H9 (cell line): ENCODE results near the gene MED17. TPM values are rescaled to one million over a fixed set of nuclear protein-coding genes. Genes with fewer than 3 reads are reported as not detected.

Experiments
- DNase-seq: peaks from one replicate; pipeline ENCODE4 v3.0.0-alpha.2; 2017
- H2AFZ ChIP-seq: one replicate; pipeline ENCODE4 v1.6.1; 2013; ENCODE audit warnings: mild to moderate bottlenecking, low read length, control low read depth, moderate library complexity
- H2AK5ac ChIP-seq: 2 replicates; pipeline ENCODE4 v1.6.1; 2013; ENCODE audit warnings: low read length, control low read depth, mixed read lengths; ENCODE audit not compliant: insufficient read length
- H2BK120ac ChIP-seq: one replicate; pipeline ENCODE4 v1.6.1; 2013; ENCODE audit warnings: low read depth, mild to moderate bottlenecking, low read length, control low read depth, inconsistent platforms; ENCODE audit not compliant: poor library complexity, severe bottlenecking
- H2BK12ac ChIP-seq: 2 replicates; pipeline ENCODE4 v1.6.1; 2013; ENCODE audit warnings: low read length, control low read depth, mixed read lengths, low read depth; ENCODE audit not compliant: insufficient read length
- H2BK15ac ChIP-seq: 2 replicates; pipeline ENCODE4 v1.6.1; 2013; ENCODE audit warnings: low read depth, low read length, control low read depth
- H2BK20ac ChIP-seq: one replicate; pipeline ENCODE4 v1.6.1; 2013; ENCODE audit warnings: low read depth, mild to moderate bottlenecking, low read length, control low read depth, inconsistent platforms; ENCODE audit not compliant: poor library complexity, severe bottlenecking
- H2BK5ac ChIP-seq: 2 replicates; pipeline ENCODE4 v1.6.1; 2013; ENCODE audit warnings: low read length, control low read depth, mixed read lengths; ENCODE audit not compliant: insufficient read length
- H3K14ac ChIP-seq: 2 replicates; pipeline ENCODE4 v1.6.1; 2013; ENCODE audit warnings: low read length, control low read depth; ENCODE audit not compliant: insufficient read depth
- H3K18ac ChIP-seq: 2 replicates; pipeline ENCODE4 v1.6.1; 2013; ENCODE audit warnings: low read depth, mild to moderate bottlenecking, mixed read lengths, low read length, control low read depth; ENCODE audit not compliant: insufficient read length
- H3K23ac ChIP-seq: 2 replicates; pipeline ENCODE4 v1.6.1; 2013; ENCODE audit warnings: low read length, control low read depth, mixed read lengths, low read depth; ENCODE audit not compliant: insufficient read length
- H3K23me2 ChIP-seq: 2 replicates; pipeline ENCODE4 v1.6.1; 2013; ENCODE audit warnings: low read depth, mild to moderate bottlenecking, mixed read lengths, low read length, control low read depth; ENCODE audit not compliant: insufficient read length, poor library complexity, severe bottlenecking
- H3K27ac ChIP-seq: 2 replicates; pipeline ENCODE4 v1.5.1; 2013; ENCODE audit warnings: low read length, control low read depth, mixed read lengths, low read depth; ENCODE audit not compliant: insufficient read length
- H3K27me3 ChIP-seq: 2 replicates; pipeline ENCODE4 v1.6.1; 2013; ENCODE audit warnings: low read length, control low read depth, inconsistent platforms; ENCODE audit not compliant: insufficient read depth
- H3K4ac ChIP-seq: 2 replicates; pipeline ENCODE4 v1.6.1; 2013; ENCODE audit warnings: low read depth, mild to moderate bottlenecking, control low read depth, inconsistent platforms, low read length, moderate library complexity
- H3K4me1 ChIP-seq: 2 replicates; pipeline ENCODE4 v1.6.1; 2013; ENCODE audit warnings: low read length, control low read depth, inconsistent platforms; ENCODE audit not compliant: insufficient read depth
- H3K4me2 ChIP-seq: 2 replicates; pipeline ENCODE4 v1.6.1; 2013; ENCODE audit warnings: low read length, control low read depth, mixed read lengths; ENCODE audit not compliant: insufficient read length, insufficient read depth
- H3K56ac ChIP-seq: 2 replicates; pipeline ENCODE4 v1.6.1; 2013; ENCODE audit warnings: low read depth, mild to moderate bottlenecking, mixed read lengths, low read length, control low read depth; ENCODE audit not compliant: insufficient read length
- H3K79me1 ChIP-seq: 2 replicates; pipeline ENCODE4 v1.6.1; 2013; ENCODE audit warnings: low read depth, mild to moderate bottlenecking, moderate library complexity, low read length, control low read depth, inconsistent platforms; ENCODE audit not compliant: insufficient read depth, poor library complexity, severe bottlenecking
- H3K79me2 ChIP-seq: 2 replicates; pipeline ENCODE4 v1.6.1; 2013; ENCODE audit warnings: low read length, control low read depth, inconsistent platforms; ENCODE audit not compliant: insufficient read depth
- H3K9ac ChIP-seq: 2 replicates; pipeline ENCODE4 v1.6.1; 2013; ENCODE audit warnings: low read length, control low read depth, mixed read lengths; ENCODE audit not compliant: insufficient read length; ENCODE audit errors: extremely low read depth
- H3K9me3 ChIP-seq: one replicate; pipeline ENCODE4 v1.6.1; 2013; ENCODE audit warnings: low read depth, low read length, inconsistent platforms; ENCODE audit not compliant: control insufficient read depth
- H3T11ph ChIP-seq: one replicate; pipeline ENCODE4 v1.6.1; 2013; ENCODE audit warnings: mild to moderate bottlenecking, low read length, control low read depth, inconsistent platforms
- H4K20me1 ChIP-seq: one replicate; pipeline ENCODE4 v1.6.1; 2013; ENCODE audit not compliant: control insufficient read depth, insufficient read length, insufficient read depth
- H4K5ac ChIP-seq: 2 replicates; pipeline ENCODE4 v1.6.1; 2013; ENCODE audit warnings: low read depth, mild to moderate bottlenecking, mixed read lengths, low read length, control low read depth; ENCODE audit not compliant: insufficient read length
- H4K8ac ChIP-seq: replicated peaks from 2 replicates; pipeline ENCODE4 v1.6.1; 2013; ENCODE audit warnings: low read length, control low read depth, mixed read lengths, low read depth; ENCODE audit not compliant: insufficient read length
- H4K91ac ChIP-seq: 2 replicates; pipeline ENCODE4 v1.6.1; 2013; ENCODE audit warnings: low read depth, mild to moderate bottlenecking, moderate library complexity, mixed read lengths, low read length, control low read depth; ENCODE audit not compliant: insufficient read length
- H3K27ac Mint-ChIP-seq, 3 experiments: 2 replicates in 2 of 3; 3 replicates in 1 of 3; pipeline ENCODE4 v1.8.0; 2020 to 2021; ENCODE audit warnings: mixed read lengths in 3 of 3, mild to moderate bottlenecking in 1 of 3, moderate library complexity in 1 of 3
- H3K27me3 Mint-ChIP-seq: 2 replicates; pipeline ENCODE4 v1.8.0; 2021; ENCODE audit warnings: low read depth, mild to moderate bottlenecking, moderate library complexity, mixed read lengths
- H3K36me3 Mint-ChIP-seq, 3 experiments: 2 replicates in 2 of 3; 3 replicates in 1 of 3; pipeline ENCODE4 v1.8.0; 2020 to 2021; ENCODE audit warnings: low read depth in 3 of 3, mixed read lengths in 3 of 3; ENCODE audit not compliant: insufficient read depth in 1 of 3
- H3K4me1 Mint-ChIP-seq, 2 experiments: 2 replicates each; pipeline ENCODE4 v1.8.0; 2020; ENCODE audit warnings: mixed read lengths in 2 of 2
- H3K4me3 Mint-ChIP-seq, 2 experiments: 2 replicates in 1 of 2; 3 replicates in 1 of 2; pipeline ENCODE4 v1.8.0; 2020 to 2021; ENCODE audit warnings: mild to moderate bottlenecking in 2 of 2, mixed read lengths in 2 of 2, moderate library complexity in 1 of 2
- H3K9me3 Mint-ChIP-seq, 2 experiments: 2 replicates in 1 of 2; 3 replicates in 1 of 2; pipeline ENCODE4 v1.8.0; 2020; ENCODE audit warnings: mild to moderate bottlenecking in 2 of 2, mixed read lengths in 2 of 2, moderate library complexity in 1 of 2
- whole genome bisulfite sequencing: extraction: QIAGEN DNeasy Blood & Tissue Kit; methylation state at CpG from one replicate; pipeline ENCODE4 v1.1.7; 2013; ENCODE audit warnings: missing lambda C conversion rate, low lambda C conversion rate, mixed read lengths; ENCODE audit not compliant: insufficient read length; ENCODE audit errors: extremely low coverage; 5-methylcytosine and 5-hydroxymethylcytosine counted together
- total RNA-seq: library from RNA; stranded (reverse); gene quantifications from 2 replicates; pipeline ENCODE4 v1.2.1, GENCODE V29; 2021
- TF ChIP-seq, protein P1 (sequence below): fragments of 200-600 bp; sonication (generic); conservative IDR thresholded peaks from 3 replicates; pipeline ENCODE4 v1.8.0; 2021; ENCODE audit warnings: antibody characterized with exemption, mild to moderate bottlenecking

Gene MED17
- total RNA-seq, 1 experiment from 2014 or later, result 43.3 TPM

DNA sequence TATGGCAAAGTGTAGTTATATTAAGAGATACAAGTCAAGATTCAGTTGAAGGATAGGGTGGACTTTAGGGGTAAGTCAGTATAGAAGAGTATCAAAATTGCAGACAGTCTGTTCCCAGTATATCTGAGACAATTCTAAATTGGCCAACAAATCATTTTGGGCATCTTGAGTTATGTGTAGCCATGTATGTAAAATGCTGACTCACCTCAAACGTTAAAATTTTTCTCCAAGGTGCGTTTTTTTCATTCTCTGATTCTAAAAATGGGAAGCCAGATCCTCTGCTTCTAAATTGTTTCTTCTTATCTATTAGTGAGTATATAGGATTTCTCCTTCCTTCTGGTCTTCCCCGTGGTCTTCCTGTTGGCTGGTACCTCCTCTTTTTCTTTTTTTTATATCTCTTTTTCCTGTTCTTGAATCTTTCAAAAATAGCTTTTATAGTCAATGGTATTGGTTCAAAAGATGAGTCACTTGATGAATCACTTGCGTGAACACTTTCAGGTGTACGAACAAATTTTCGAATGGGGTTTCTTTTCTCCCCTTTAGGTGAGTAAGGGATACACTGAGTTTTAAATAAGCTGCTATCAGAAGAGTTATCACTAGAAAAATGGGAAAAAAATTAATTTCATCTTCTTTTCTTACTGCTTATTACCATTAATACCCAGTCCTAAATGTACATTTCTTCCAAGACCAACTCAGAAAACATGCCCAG, 46.0 kb upstream of the MED17 start:
- Histone ChIP-seq H2BK12ac (no peak overlapping the region), H3K18ac (no peak overlapping the region), H3K4ac (no peak overlapping the region), H3K4me2 (peak overlapping the region; percentile 95), H2BK20ac (no peak overlapping the region), H4K8ac (no peak overlapping the region), H2AFZ (no peak overlapping the region), H3K9me3 (no peaks in the 10 kb centered on the region), H3K9ac (peak overlapping the region; percentile 15), H3K27ac (no peak overlapping the region), H3K23me2 (peaks cover 11% of the 10 kb centered on the region), H3K79me1 (peaks cover 3% of the 10 kb centered on the region), H3K23ac (no peak overlapping the region), H4K5ac (no peak overlapping the region), H3K27me3 (no peaks in the 10 kb centered on the region), H2BK120ac (no peak overlapping the region), H3K4me1 (no peaks in the 10 kb centered on the region), H3K14ac (no peak overlapping the region), H4K20me1 (no peaks in the 10 kb centered on the region), H4K91ac (no peak overlapping the region), H2AK5ac (no peak overlapping the region), H3T11ph (no peak overlapping the region), H3K56ac (no peak overlapping the region), H2BK15ac (no peak overlapping the region), H2BK5ac (no peak overlapping the region), H3K79me2 (peaks cover 25% of the 10 kb centered on the region; the same call in 1 of the 2 replicates)
- no peaks in the 10 kb centered on the region; a peak in 1 of 5 replicates for H3K9me3 Mint-ChIP-seq
- WGBS, result no CpG with 5 or more reads among the region's 6 CpGs
- H3K36me3 Mint-ChIP-seq, result peaks cover 71 to 83% (median 81%) of the 10 kb centered on the region in 3 experiments
- peak overlapping the region in 2 of 3 experiments; percentile 61 to 97; a peak in 5 of 7 replicates for H3K27ac Mint-ChIP-seq
- peaks cover 2% of the 10 kb centered on the region; the same call in 1 of the 2 replicates for H3K27me3 Mint-ChIP-seq
- no peak for DNase-seq
- peak overlapping the region; percentile 100 for H3K4me3 Mint-ChIP-seq
- TF ChIP-seq, protein P1, sequence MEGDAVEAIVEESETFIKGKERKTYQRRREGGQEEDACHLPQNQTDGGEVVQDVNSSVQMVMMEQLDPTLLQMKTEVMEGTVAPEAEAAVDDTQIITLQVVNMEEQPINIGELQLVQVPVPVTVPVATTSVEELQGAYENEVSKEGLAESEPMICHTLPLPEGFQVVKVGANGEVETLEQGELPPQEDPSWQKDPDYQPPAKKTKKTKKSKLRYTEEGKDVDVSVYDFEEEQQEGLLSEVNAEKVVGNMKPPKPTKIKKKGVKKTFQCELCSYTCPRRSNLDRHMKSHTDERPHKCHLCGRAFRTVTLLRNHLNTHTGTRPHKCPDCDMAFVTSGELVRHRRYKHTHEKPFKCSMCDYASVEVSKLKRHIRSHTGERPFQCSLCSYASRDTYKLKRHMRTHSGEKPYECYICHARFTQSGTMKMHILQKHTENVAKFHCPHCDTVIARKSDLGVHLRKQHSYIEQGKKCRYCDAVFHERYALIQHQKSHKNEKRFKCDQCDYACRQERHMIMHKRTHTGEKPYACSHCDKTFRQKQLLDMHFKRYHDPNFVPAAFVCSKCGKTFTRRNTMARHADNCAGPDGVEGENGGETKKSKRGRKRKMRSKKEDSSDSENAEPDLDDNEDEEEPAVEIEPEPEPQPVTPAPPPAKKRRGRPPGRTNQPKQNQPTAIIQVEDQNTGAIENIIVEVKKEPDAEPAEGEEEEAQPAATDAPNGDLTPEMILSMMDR, result no peak
- peaks cover 35 to 52% of the 10 kb centered on the region in 2 experiments for H3K4me1 Mint-ChIP-seq
